Measurements from ENCODE around the gene CNTN5. TPM values are rescaled to one million over a fixed set of nuclear protein-coding genes. Genes with fewer than 3 reads are reported as not detected.

The CNTN5 gene
- total and polyA plus RNA-seq, 2 experiments from 2014 or later: 9.6 to 10.6 TPM

- H3K4me1 ChIP-seq (ENCODE audit: insufficient read depth): no peaks in the 10 kb centered on the region
- H3K9me3 ChIP-seq (ENCODE audit: low read depth): no peaks in the 10 kb centered on the region
- H3K9me2 ChIP-seq (replicated peaks; ENCODE audit: insufficient read depth): no peaks in the 10 kb centered on the region
- H3K27ac ChIP-seq: no peak overlapping the region
- no peaks in the 10 kb centered on the region for H3K27me3 ChIP-seq
- no peaks in the 10 kb centered on the region for H3K36me3 ChIP-seq (replicated peaks; ENCODE audit: insufficient read depth, low read depth)
- H3K4me2 ChIP-seq: no peak overlapping the region
- no peak for TF ChIP-seq EZH2 (IDR thresholded peaks at IDR 0.05; ENCODE audit: borderline replicate concordance)
- TF ChIP-seq, protein P1, sequence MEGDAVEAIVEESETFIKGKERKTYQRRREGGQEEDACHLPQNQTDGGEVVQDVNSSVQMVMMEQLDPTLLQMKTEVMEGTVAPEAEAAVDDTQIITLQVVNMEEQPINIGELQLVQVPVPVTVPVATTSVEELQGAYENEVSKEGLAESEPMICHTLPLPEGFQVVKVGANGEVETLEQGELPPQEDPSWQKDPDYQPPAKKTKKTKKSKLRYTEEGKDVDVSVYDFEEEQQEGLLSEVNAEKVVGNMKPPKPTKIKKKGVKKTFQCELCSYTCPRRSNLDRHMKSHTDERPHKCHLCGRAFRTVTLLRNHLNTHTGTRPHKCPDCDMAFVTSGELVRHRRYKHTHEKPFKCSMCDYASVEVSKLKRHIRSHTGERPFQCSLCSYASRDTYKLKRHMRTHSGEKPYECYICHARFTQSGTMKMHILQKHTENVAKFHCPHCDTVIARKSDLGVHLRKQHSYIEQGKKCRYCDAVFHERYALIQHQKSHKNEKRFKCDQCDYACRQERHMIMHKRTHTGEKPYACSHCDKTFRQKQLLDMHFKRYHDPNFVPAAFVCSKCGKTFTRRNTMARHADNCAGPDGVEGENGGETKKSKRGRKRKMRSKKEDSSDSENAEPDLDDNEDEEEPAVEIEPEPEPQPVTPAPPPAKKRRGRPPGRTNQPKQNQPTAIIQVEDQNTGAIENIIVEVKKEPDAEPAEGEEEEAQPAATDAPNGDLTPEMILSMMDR (IDR thresholded peaks at IDR 0.05; ENCODE audit: poor library complexity): no peak
- no peak for TF ChIP-seq EZH2phosphoT487 (IDR thresholded peaks at IDR 0.05; ENCODE audit: low read depth, severe bottlenecking, unreplicated experiment)
- H3K4me3 ChIP-seq: no peak overlapping the region
- DNase-seq (ENCODE audit: low spot score): no peak
- H4K20me1 ChIP-seq (ENCODE audit: insufficient read depth, poor library complexity, severe bottlenecking): no peaks in the 10 kb centered on the region
- H2AFZ ChIP-seq: no peak overlapping the region
- H3K79me2 ChIP-seq: no peaks in the 10 kb centered on the region
Observed at GRCh38 chr11:99449345-99449744, 428.6 kb downstream of the CNTN5 start.

GRCh38 chr11:99452075-99452474 lies 431.3 kb downstream of the CNTN5 start:
- Histone ChIP-seq H4K20me1 (ENCODE audit: insufficient read depth, poor library complexity, severe bottlenecking) (no peaks in the 10 kb centered on the region), H2AFZ (no peak overlapping the region), H3K27ac (no peak overlapping the region), H3K4me1 (ENCODE audit: insufficient read depth) (no peaks in the 10 kb centered on the region), H3K79me2 (no peaks in the 10 kb centered on the region), H3K36me3 (replicated peaks; ENCODE audit: insufficient read depth, low read depth) (no peaks in the 10 kb centered on the region), H3K9me3 (ENCODE audit: low read depth) (no peaks in the 10 kb centered on the region), H3K27me3 (no peaks in the 10 kb centered on the region), H3K9me2 (replicated peaks; ENCODE audit: insufficient read depth) (no peaks in the 10 kb centered on the region), H3K4me3 (no peak overlapping the region), H3K4me2 (no peak overlapping the region)
- 82% methylated on average over 5 of the region's 5 CpGs for WGBS (ENCODE audit: low lambda C conversion rate, missing lambda C conversion rate)
- TF ChIP-seq EZH2phosphoT487 (IDR thresholded peaks at IDR 0.05; ENCODE audit: low read depth, severe bottlenecking, unreplicated experiment) (no peak), EZH2 (IDR thresholded peaks at IDR 0.05; ENCODE audit: borderline replicate concordance) (no peak)
- TF ChIP-seq, protein P1 (IDR thresholded peaks at IDR 0.05; ENCODE audit: poor library complexity): no peak
- DNase-seq (ENCODE audit: low spot score): no peak

DNA sequence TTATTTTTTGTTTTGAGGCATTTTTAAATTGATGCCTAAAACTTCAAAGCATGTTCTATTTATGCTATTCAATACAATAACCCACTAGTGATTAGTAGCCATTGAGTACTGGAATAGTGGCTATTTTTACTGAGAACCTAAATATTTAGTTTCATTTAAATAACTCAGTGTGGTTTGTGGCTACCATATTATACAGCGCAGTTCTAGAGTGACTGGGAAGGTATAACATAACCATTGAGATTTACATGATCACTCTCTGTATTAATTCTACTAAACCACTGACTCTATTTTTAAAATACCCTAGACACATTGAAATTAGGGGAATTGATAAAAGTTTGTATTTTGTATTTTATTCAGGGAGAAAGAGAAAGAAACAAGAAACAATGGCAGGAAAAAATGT lies 441.2 kb downstream of the CNTN5 start:
- Histone ChIP-seq H3K36me3 (replicated peaks; ENCODE audit: insufficient read depth, low read depth) (no peaks in the 10 kb centered on the region), H3K27me3 (no peaks in the 10 kb centered on the region), H3K4me1 (ENCODE audit: insufficient read depth) (no peaks in the 10 kb centered on the region), H3K4me2 (no peak overlapping the region), H3K9me3 (ENCODE audit: low read depth) (no peaks in the 10 kb centered on the region), H3K79me2 (no peaks in the 10 kb centered on the region), H4K20me1 (ENCODE audit: insufficient read depth, poor library complexity, severe bottlenecking) (no peaks in the 10 kb centered on the region), H2AFZ (no peak overlapping the region), H3K9me2 (replicated peaks; ENCODE audit: insufficient read depth) (no peaks in the 10 kb centered on the region), H3K4me3 (no peak overlapping the region), H3K27ac (no peak overlapping the region)
- DNase-seq (ENCODE audit: low spot score): no peak
- WGBS (ENCODE audit: low lambda C conversion rate, missing lambda C conversion rate): 90% methylated on average over 1 of the region's 1 CpG
- TF ChIP-seq EZH2 (IDR thresholded peaks at IDR 0.05; ENCODE audit: borderline replicate concordance) (no peak), EZH2phosphoT487 (IDR thresholded peaks at IDR 0.05; ENCODE audit: low read depth, severe bottlenecking, unreplicated experiment) (no peak)
- TF ChIP-seq, protein P1 (IDR thresholded peaks at IDR 0.05; ENCODE audit: poor library complexity): no peak

GRCh38 chr11:99464985-99465384 lies 444.2 kb downstream of the CNTN5 start:
- Histone ChIP-seq H3K36me3 (replicated peaks; ENCODE audit: insufficient read depth, low read depth) (no peaks in the 10 kb centered on the region), H3K9me3 (ENCODE audit: low read depth) (no peaks in the 10 kb centered on the region), H3K27ac (no peak overlapping the region), H3K4me2 (no peak overlapping the region), H3K4me1 (ENCODE audit: insufficient read depth) (no peaks in the 10 kb centered on the region), H2AFZ (no peak overlapping the region), H3K4me3 (no peak overlapping the region), H3K9me2 (replicated peaks; ENCODE audit: insufficient read depth) (no peaks in the 10 kb centered on the region), H3K79me2 (no peaks in the 10 kb centered on the region), H3K27me3 (no peaks in the 10 kb centered on the region), H4K20me1 (ENCODE audit: insufficient read depth, poor library complexity, severe bottlenecking) (no peaks in the 10 kb centered on the region)
- TF ChIP-seq EZH2 (IDR thresholded peaks at IDR 0.05; ENCODE audit: borderline replicate concordance) (no peak), EZH2phosphoT487 (IDR thresholded peaks at IDR 0.05; ENCODE audit: low read depth, severe bottlenecking, unreplicated experiment) (no peak)
- TF ChIP-seq, protein P1 (IDR thresholded peaks at IDR 0.05; ENCODE audit: poor library complexity): no peak
- DNase-seq (ENCODE audit: low spot score): no peak
- whole genome bisulfite sequencing (ENCODE audit: low lambda C conversion rate, missing lambda C conversion rate): 81% methylated on average over 2 of the region's 2 CpGs

All from hepatocyte (in vitro differentiated cells).